Activated T-helper 1 cell treated with Interleukin-2 at 50 U/mL for 16 hours (primary cell): ENCODE results near the gene WFIKKN1.
A peak's percentile ranks its signal among the peaks of the same experiment; 100 is the strongest.

Experiments used
- DNase-seq: peaks from one replicate; pipeline ENCODE4 v3.0.0-alpha.2; 2020; ENCODE audit warnings: low read depth

Gene WFIKKN1

GRCh38 chr16:637081-638018 is 6.6 kb downstream of the WFIKKN1 start:
- DNase-seq, result peak; percentile 77

GRCh38 chr16:638034-638543 is 7.3 kb downstream of the WFIKKN1 start:
- no peak for DNase-seq

GRCh38 chr16:638836-639235 is 8.1 kb downstream of the WFIKKN1 start:
- no peak for DNase-seq

GRCh38 chr16:640614-641013 is 9.8 kb downstream of the WFIKKN1 start:
- no peak for DNase-seq

GRCh38 chr16:641326-642188 is 10.8 kb downstream of the WFIKKN1 start, which contains the start of gene MCRIP2:
Gene MCRIP2, plus strand, starts transcription at chr16:641828. Its CDS starts 164 bp downstream, at chr16:641992.
- peak; percentile 49 for DNase-seq

GRCh38 chr16:642189-643049 is 11.6 kb downstream of the WFIKKN1 start:
- no peak for DNase-seq

- no peak for DNase-seq
Measured at GRCh38 chr16:643050-643368, 12.2 kb downstream of the WFIKKN1 start.

GRCh38 chr16:644556-644955 is 13.8 kb downstream of the WFIKKN1 start:
- no peak for DNase-seq

- no peak for DNase-seq
Measured at GRCh38 chr16:645852-646678, 15.3 kb downstream of the WFIKKN1 start.

GRCh38 chr16:646679-647172 is 15.9 kb downstream of the WFIKKN1 start:
- no peak for DNase-seq

- no peak for DNase-seq
Measured at GRCh38 chr16:647173-647902, 16.6 kb downstream of the WFIKKN1 start.

- DNase-seq, result no peak
Measured at GRCh38 chr16:648071-648780, 17.4 kb downstream of the WFIKKN1 start.

GRCh38 chr16:648781-649589 is 18.2 kb downstream of the WFIKKN1 start, which contains the start of gene WDR90:
Gene WDR90, plus strand, starts transcription at chr16:649365. Its CDS starts 52 bp downstream, at chr16:649417.
- peak; percentile 87 for DNase-seq

GRCh38 chr16:649631-650030 is 18.8 kb downstream of the WFIKKN1 start:
- DNase-seq, result no peak

- no peak for DNase-seq
Measured at GRCh38 chr16:651844-652243, 21.1 kb downstream of the WFIKKN1 start.

- no peak for DNase-seq
Measured at GRCh38 chr16:652454-653305, 21.9 kb downstream of the WFIKKN1 start.

- DNase-seq, result no peak
Measured at GRCh38 chr16:654034-654433, 23.2 kb downstream of the WFIKKN1 start.
